Neural progenitor cell (in vitro differentiated cells): ENCODE data around the gene MED12L. TPM values are rescaled to one million over a fixed set of nuclear protein-coding genes. Genes with fewer than 3 reads are reported as not detected.

Experiments used
- DNase-seq: peaks from one replicate; pipeline ENCODE4 v3.0.0-alpha.2; 2016; ENCODE audit warnings: low spot score
- H2AFZ ChIP-seq: fragments of 200-600 bp; sonication (generic); replicated peaks from 2 replicates; pipeline ENCODE4 v1.6.1; 2016; ENCODE audit warnings: antibody characterized with exemption
- H3F3A ChIP-seq: fragments of 200-600 bp; sonication (generic); 2 replicates; pipeline ENCODE4 v1.6.1; 2016; ENCODE audit warnings: antibody characterized with exemption, low read depth
- H3K27ac ChIP-seq: fragments of 200-600 bp; sonication (generic); 2 replicates; pipeline ENCODE4 v1.5.1; 2016; ENCODE audit warnings: mild to moderate bottlenecking
- H3K27me3 ChIP-seq: fragments of 200-600 bp; sonication (generic); 2 replicates; pipeline ENCODE4 v1.6.1; 2016; ENCODE audit warnings: mild to moderate bottlenecking, moderate library complexity
- H3K36me3 ChIP-seq: fragments of 200-600 bp; sonication (generic); 2 replicates; pipeline ENCODE4 v1.5.1; 2016
- H3K4me1 ChIP-seq: fragments of 200-600 bp; sonication (generic); 2 replicates; pipeline ENCODE4 v1.6.1; 2016; ENCODE audit warnings: mixed run types
- H3K4me2 ChIP-seq: fragments of 200-600 bp; sonication (generic); 2 replicates; pipeline ENCODE4 v1.6.1; 2016
- H3K4me3 ChIP-seq: fragments of 200-600 bp; sonication (generic); 2 replicates; pipeline ENCODE4 v1.5.1; 2016
- H3K79me2 ChIP-seq: fragments of 200-600 bp; sonication (generic); 2 replicates; pipeline ENCODE4 v1.6.1; 2016; ENCODE audit warnings: low read depth
- H3K9ac ChIP-seq: fragments of 200-600 bp; sonication (generic); 2 replicates; pipeline ENCODE4 v1.6.1; 2016
- H3K9me3 ChIP-seq: fragments of 200-600 bp; sonication (generic); 2 replicates; pipeline ENCODE4 v1.5.1; 2016; ENCODE audit warnings: low read depth
- H4K20me1 ChIP-seq: fragments of 200-600 bp; sonication (generic); 2 replicates; pipeline ENCODE4 v1.6.1; 2016; ENCODE audit warnings: low read depth
- H3K27ac Mint-ChIP-seq: 3 replicates; pipeline ENCODE4 v1.8.0; 2021; ENCODE audit warnings: mixed read lengths
- H3K27me3 Mint-ChIP-seq: 2 replicates; pipeline ENCODE4 v1.8.0; 2022; ENCODE audit warnings: low read depth, mild to moderate bottlenecking, inconsistent platforms, moderate library complexity, mixed read lengths; ENCODE audit not compliant: insufficient read depth
- H3K36me3 Mint-ChIP-seq: 3 replicates; pipeline ENCODE4 v1.8.0; 2021; ENCODE audit warnings: mixed read lengths
- H3K4me1 Mint-ChIP-seq: 3 replicates; pipeline ENCODE4 v1.8.0; 2021; ENCODE audit warnings: mixed read lengths
- H3K4me3 Mint-ChIP-seq: 3 replicates; pipeline ENCODE4 v1.8.0; 2021; ENCODE audit warnings: mild to moderate bottlenecking, moderate library complexity, mixed read lengths
- H3K9me3 Mint-ChIP-seq: 3 replicates; pipeline ENCODE4 v1.8.0; 2020; ENCODE audit warnings: mixed read lengths
- EZH2 ChIP-seq: fragments of 200-600 bp; sonication (generic); IDR thresholded peaks from 2 replicates; pipeline ENCODE4 v1.6.1; 2017; ENCODE audit warnings: antibody characterized with exemption, mild to moderate bottlenecking, moderate library complexity
- EZH2phosphoT487 ChIP-seq: fragments of 200-600 bp; sonication (generic); IDR thresholded peaks from 2 replicates; pipeline ENCODE4 v1.6.1; 2017; ENCODE audit warnings: antibody characterized with exemption
- total RNA-seq: library from RNA; depleted of rRNA; stranded (reverse); fragments of >200 nt; gene quantifications from 2 replicates; pipeline ENCODE4 v1.2.3, GENCODE V29; 2015; ENCODE audit warnings: low replicate concordance
- TF ChIP-seq, protein P1 (sequence below): fragments of 200-600 bp; sonication (generic); IDR thresholded peaks from 2 replicates; pipeline ENCODE4 v1.5.1; 2017; ENCODE audit warnings: antibody characterized with exemption, mild to moderate bottlenecking

MED12L gene
- total RNA-seq, 1 donor from 2014 or later = 16.5 TPM

- Mint-ChIP-seq H3K9me3 (no peaks in the 10 kb centered on the region), H3K4me3 (no peak overlapping the region), H3K27me3 (no peaks in the 10 kb centered on the region), H3K27ac (no peak overlapping the region), H3K4me1 (peaks cover 11% of the 10 kb centered on the region), H3K36me3 (peaks cover 10% of the 10 kb centered on the region)
- Histone ChIP-seq H4K20me1 (no peaks in the 10 kb centered on the region), H3K4me1 (peaks cover 11% of the 10 kb centered on the region), H3K27me3 (no peaks in the 10 kb centered on the region), H3K36me3 (no peaks in the 10 kb centered on the region), H2AFZ (no peak overlapping the region), H3K27ac (no peak overlapping the region), H3F3A (no peaks in the 10 kb centered on the region), H3K4me2 (no peak overlapping the region), H3K4me3 (no peak overlapping the region), H3K79me2 (no peaks in the 10 kb centered on the region), H3K9ac (no peak overlapping the region), H3K9me3 (no peaks in the 10 kb centered on the region)
- TF ChIP-seq EZH2 = no peak
- TF ChIP-seq, protein P1, sequence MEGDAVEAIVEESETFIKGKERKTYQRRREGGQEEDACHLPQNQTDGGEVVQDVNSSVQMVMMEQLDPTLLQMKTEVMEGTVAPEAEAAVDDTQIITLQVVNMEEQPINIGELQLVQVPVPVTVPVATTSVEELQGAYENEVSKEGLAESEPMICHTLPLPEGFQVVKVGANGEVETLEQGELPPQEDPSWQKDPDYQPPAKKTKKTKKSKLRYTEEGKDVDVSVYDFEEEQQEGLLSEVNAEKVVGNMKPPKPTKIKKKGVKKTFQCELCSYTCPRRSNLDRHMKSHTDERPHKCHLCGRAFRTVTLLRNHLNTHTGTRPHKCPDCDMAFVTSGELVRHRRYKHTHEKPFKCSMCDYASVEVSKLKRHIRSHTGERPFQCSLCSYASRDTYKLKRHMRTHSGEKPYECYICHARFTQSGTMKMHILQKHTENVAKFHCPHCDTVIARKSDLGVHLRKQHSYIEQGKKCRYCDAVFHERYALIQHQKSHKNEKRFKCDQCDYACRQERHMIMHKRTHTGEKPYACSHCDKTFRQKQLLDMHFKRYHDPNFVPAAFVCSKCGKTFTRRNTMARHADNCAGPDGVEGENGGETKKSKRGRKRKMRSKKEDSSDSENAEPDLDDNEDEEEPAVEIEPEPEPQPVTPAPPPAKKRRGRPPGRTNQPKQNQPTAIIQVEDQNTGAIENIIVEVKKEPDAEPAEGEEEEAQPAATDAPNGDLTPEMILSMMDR = no peak
- no peak for TF ChIP-seq EZH2phosphoT487
- DNase-seq = no peak
Observed at GRCh38 chr3:151367448-151367847, 282.0 kb downstream of the MED12L start.

- no peak overlapping the region for H3K27ac Mint-ChIP-seq
- no peak overlapping the region for H3K9ac ChIP-seq
Observed at GRCh38 chr3:151371526-151371925, 286.1 kb downstream of the MED12L start.

GRCh38 chr3:151372063-151372820 is 286.8 kb downstream of the MED12L start:
- TF ChIP-seq, protein P1 = no peak
- no peak for TF ChIP-seq EZH2phosphoT487
- no peak for TF ChIP-seq EZH2
- DNase-seq = no peak
- H2AFZ ChIP-seq = no peak overlapping the region
- Mint-ChIP-seq H3K4me1 (no peaks in the 10 kb centered on the region), H3K27ac (no peak overlapping the region), H3K9me3 (no peaks in the 10 kb centered on the region), H3K4me3 (no peak overlapping the region), H3K27me3 (no peaks in the 10 kb centered on the region), H3K36me3 (peaks cover 10% of the 10 kb centered on the region)
- H4K20me1 ChIP-seq = no peaks in the 10 kb centered on the region
- H3K9me3 ChIP-seq = no peaks in the 10 kb centered on the region
- H3K9ac ChIP-seq = no peak overlapping the region
- no peak overlapping the region for H3K27ac ChIP-seq
- no peaks in the 10 kb centered on the region for H3K27me3 ChIP-seq
- H3K4me1 ChIP-seq = no peaks in the 10 kb centered on the region
- no peaks in the 10 kb centered on the region for H3K79me2 ChIP-seq
- no peaks in the 10 kb centered on the region for H3K36me3 ChIP-seq
- H3F3A ChIP-seq = no peaks in the 10 kb centered on the region
- H3K4me2 ChIP-seq = no peak overlapping the region
- no peak overlapping the region for H3K4me3 ChIP-seq

More at GRCh38 chr3:151371526-151371925, 286.1 kb downstream of the MED12L start:
- no peak overlapping the region for H3K27ac ChIP-seq
- peaks cover 10% of the 10 kb centered on the region for H3K36me3 Mint-ChIP-seq
- no peaks in the 10 kb centered on the region for H3K27me3 ChIP-seq
- H3K4me3 Mint-ChIP-seq = no peak overlapping the region
- H2AFZ ChIP-seq = no peak overlapping the region
- no peak overlapping the region for H3K4me2 ChIP-seq
- no peak for DNase-seq
- no peaks in the 10 kb centered on the region for H3K4me1 ChIP-seq
- no peaks in the 10 kb centered on the region for H4K20me1 ChIP-seq
- no peaks in the 10 kb centered on the region for H3K9me3 Mint-ChIP-seq
- H3K9me3 ChIP-seq = no peaks in the 10 kb centered on the region
- H3K36me3 ChIP-seq = no peaks in the 10 kb centered on the region
- H3K79me2 ChIP-seq = no peaks in the 10 kb centered on the region
- peaks cover under 1% of the 10 kb centered on the region for H3K4me1 Mint-ChIP-seq
- H3K4me3 ChIP-seq = no peak overlapping the region
- H3F3A ChIP-seq = no peaks in the 10 kb centered on the region
- TF ChIP-seq EZH2 (no peak), EZH2phosphoT487 (no peak)
- TF ChIP-seq, protein P1 = no peak
- no peaks in the 10 kb centered on the region for H3K27me3 Mint-ChIP-seq
